ENCODE data around the gene TPD52L1.

Gene TPD52L1

GRCh38 chr6:125245523-125246264, 92.1 kb downstream of the TPD52L1 start:
- TF ChIP-seq CTCF (IDR thresholded peaks at IDR 0.05; ENCODE audit: insufficient read depth, missing control alignments), result no peak
- FAIRE-seq (no peak), DNase-seq (ENCODE audit: insufficient read length, low spot score) (no peak)

- DNase-seq (ENCODE audit: insufficient read length, low spot score) (no peak), FAIRE-seq (no peak)
- no peak for TF ChIP-seq CTCF (IDR thresholded peaks at IDR 0.05; ENCODE audit: insufficient read depth, missing control alignments)
Measured at GRCh38 chr6:125246566-125246965, 93.0 kb downstream of the TPD52L1 start.

- no peak for FAIRE-seq
- TF ChIP-seq CTCF (IDR thresholded peaks at IDR 0.05; ENCODE audit: insufficient read depth, missing control alignments), result no peak
- DNase-seq (ENCODE audit: insufficient read length, low spot score), result no peak
Measured at GRCh38 chr6:125248136-125248535, 94.6 kb downstream of the TPD52L1 start.

GRCh38 chr6:125250511-125250910, 96.9 kb downstream of the TPD52L1 start:
- FAIRE-seq (no peak), DNase-seq (ENCODE audit: insufficient read length, low spot score) (no peak)
- TF ChIP-seq CTCF (IDR thresholded peaks at IDR 0.05; ENCODE audit: insufficient read depth, missing control alignments), result no peak

- no peak for FAIRE-seq
- no peak for DNase-seq (ENCODE audit: insufficient read length, low spot score)
- no peak for TF ChIP-seq CTCF (IDR thresholded peaks at IDR 0.05; ENCODE audit: insufficient read depth, missing control alignments)
Measured at GRCh38 chr6:125251516-125252220, 98.1 kb downstream of the TPD52L1 start.

GRCh38 chr6:125252891-125253290, 99.3 kb downstream of the TPD52L1 start:
- FAIRE-seq (no peak), DNase-seq (ENCODE audit: insufficient read length, low spot score) (no peak)
- TF ChIP-seq CTCF (IDR thresholded peaks at IDR 0.05; ENCODE audit: insufficient read depth, missing control alignments), result no peak

GRCh38 chr6:125253881-125254280, 100.3 kb downstream of the TPD52L1 start:
- no peak for DNase-seq (ENCODE audit: insufficient read length, low spot score)
- no peak for TF ChIP-seq CTCF (IDR thresholded peaks at IDR 0.05; ENCODE audit: insufficient read depth, missing control alignments)
- no peak for FAIRE-seq
